Esophagus muscularis mucosa (tissue), 4 donors: Measurements from ENCODE around the gene METTL9. TPM values are rescaled to one million over a fixed set of nuclear protein-coding genes. Genes with fewer than 3 reads are reported as not detected.

ENCODE experiments used
- DNase-seq: peaks from one replicate; pipeline ENCODE4 v3.0.0-alpha.2; 2017; ENCODE audit errors: extremely low spot score
- H3K27ac ChIP-seq, 4 donors: fragments of 200-600 bp; sonication (generic); replicated peaks in 1 of 4; 1 replicate in 3 of 4; 2 replicates in 1 of 4; pipeline ENCODE4 v1.5.1; 2016 to 2019; ENCODE audit warnings: mild to moderate bottlenecking in 1 of 4
- H3K27me3 ChIP-seq, 4 donors: fragments of 200-600 bp; sonication (generic); one replicate each; pipeline versions ENCODE4 v1.5.1 to v1.6.0; 2016 to 2019
- H3K36me3 ChIP-seq, 4 donors: fragments of 200-600 bp; sonication (generic); one replicate each; pipeline ENCODE4 v1.5.1; 2016 to 2019
- H3K4me1 ChIP-seq, 4 donors: fragments of 200-600 bp; sonication (generic); one replicate each; pipeline ENCODE4 v1.5.1; 2016 to 2019
- H3K4me3 ChIP-seq, 4 donors: fragments of 200-600 bp; sonication (generic); 1 replicate in 2 of 4; 2 replicates in 2 of 4; pipeline ENCODE4 v1.5.1; 2016 to 2019; ENCODE audit warnings: mild to moderate bottlenecking in 4 of 4, moderate library complexity in 1 of 4
- H3K9me3 ChIP-seq, 4 donors: fragments of 200-600 bp; sonication (generic); 1 replicate in 3 of 4; 2 replicates in 1 of 4; pipeline ENCODE4 v1.5.1; 2016 to 2019
- EP300 ChIP-seq: sonication (generic); formaldehyde crosslinking; IDR thresholded peaks from one replicate; pipeline ENCODE4 v1.6.1; 2017; ENCODE audit warnings: antibody characterized with exemption
- POLR2A ChIP-seq: fragments of 450-650 bp; IDR thresholded peaks from one replicate; pipeline ENCODE4 v1.6.1; 2017; ENCODE audit warnings: antibody characterized with exemption, moderate library complexity, mild to moderate bottlenecking, low read depth
- POLR2AphosphoS5 ChIP-seq, 2 donors: sonication (generic); formaldehyde crosslinking; IDR thresholded peaks; one replicate each; pipeline ENCODE4 v1.6.1; 2017; ENCODE audit warnings: antibody characterized with exemption in 2 of 2
- WGBS: methylation state at CpG from one replicate; pipeline ENCODE4 v1.1.5; 2018; 5-methylcytosine and 5-hydroxymethylcytosine counted together
- intact Hi-C: fragments of 100-400 bp; cut with DNase I; formaldehyde crosslinking; loops from one replicate; pipeline ENCODE4 v1.15.1; 2023
- total RNA-seq, 4 donors: library from RNA; depleted of rRNA; stranded (reverse); fragments of >200 nt; gene quantifications; one replicate each; pipeline versions ENCODE4 v1.1.0 to v1.2.1, GENCODE V29; 2016
- TF ChIP-seq, protein P1 (sequence below), 3 experiments: fragments of 200-600 bp in 2 of 3; fragments of 450-650 bp in 1 of 3; sonication (generic) in 2 of 3; IDR thresholded peaks; one replicate each; pipeline ENCODE4 v1.5.1; 2017 to 2019; ENCODE audit warnings: antibody characterized with exemption in 3 of 3, mild to moderate bottlenecking in 2 of 3, moderate library complexity in 1 of 3

The METTL9 gene
- total RNA-seq, 4 donors from 2014 or later = 70.2 to 122 (median 106) TPM

- TF ChIP-seq, protein P1, sequence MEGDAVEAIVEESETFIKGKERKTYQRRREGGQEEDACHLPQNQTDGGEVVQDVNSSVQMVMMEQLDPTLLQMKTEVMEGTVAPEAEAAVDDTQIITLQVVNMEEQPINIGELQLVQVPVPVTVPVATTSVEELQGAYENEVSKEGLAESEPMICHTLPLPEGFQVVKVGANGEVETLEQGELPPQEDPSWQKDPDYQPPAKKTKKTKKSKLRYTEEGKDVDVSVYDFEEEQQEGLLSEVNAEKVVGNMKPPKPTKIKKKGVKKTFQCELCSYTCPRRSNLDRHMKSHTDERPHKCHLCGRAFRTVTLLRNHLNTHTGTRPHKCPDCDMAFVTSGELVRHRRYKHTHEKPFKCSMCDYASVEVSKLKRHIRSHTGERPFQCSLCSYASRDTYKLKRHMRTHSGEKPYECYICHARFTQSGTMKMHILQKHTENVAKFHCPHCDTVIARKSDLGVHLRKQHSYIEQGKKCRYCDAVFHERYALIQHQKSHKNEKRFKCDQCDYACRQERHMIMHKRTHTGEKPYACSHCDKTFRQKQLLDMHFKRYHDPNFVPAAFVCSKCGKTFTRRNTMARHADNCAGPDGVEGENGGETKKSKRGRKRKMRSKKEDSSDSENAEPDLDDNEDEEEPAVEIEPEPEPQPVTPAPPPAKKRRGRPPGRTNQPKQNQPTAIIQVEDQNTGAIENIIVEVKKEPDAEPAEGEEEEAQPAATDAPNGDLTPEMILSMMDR (IDR thresholded peaks at IDR 0.05) = peak; percentile 51 to 87 (median 76)
- TF ChIP-seq POLR2A = no peak
- WGBS = 15% methylated on average over 4 of the region's 4 CpGs
- H3K27ac ChIP-seq = no peak overlapping the region
- H3K4me1 ChIP-seq = peaks cover 0 to 15% (median 8%) of the 10 kb centered on the region in 4 donors
- no peaks in the 10 kb centered on the region for H3K27me3 ChIP-seq
- intact Hi-C loops = loop anchor here (2.0 kb wide), 1 partner anchor 52 kb away; no protein-coding TSS in a partner anchor
- no peak for DNase-seq
- H3K4me3 ChIP-seq = no peak overlapping the region
- no peaks in the 10 kb centered on the region for H3K9me3 ChIP-seq
- H3K36me3 ChIP-seq = peaks cover 0 to 17% (median 10%) of the 10 kb centered on the region in 4 donors
These were observed 57.7 kb downstream of the METTL9 start for GRCh38 chr16:21656795-21657768.

- no peak overlapping the region for H3K4me3 ChIP-seq
- H3K4me1 ChIP-seq = peaks cover 5 to 20% (median 11%) of the 10 kb centered on the region in 4 donors
- WGBS = 92% methylated on average over 4 of the region's 4 CpGs
- TF ChIP-seq EP300 = no peak
- TF ChIP-seq POLR2AphosphoS5 (IDR thresholded peaks at IDR 0.05) = no peak
- no peak for TF ChIP-seq POLR2A
- TF ChIP-seq, protein P1 (IDR thresholded peaks at IDR 0.05) = no peak
- DNase-seq = no peak
- intact Hi-C loops = no loop called here
- H3K9me3 ChIP-seq = no peaks in the 10 kb centered on the region
- peaks cover 0 to 4% (median 0%) of the 10 kb centered on the region in 4 donors for H3K27me3 ChIP-seq
- no peak overlapping the region for H3K27ac ChIP-seq
- peaks cover 0 to 17% (median 10%) of the 10 kb centered on the region in 4 donors for H3K36me3 ChIP-seq
These were observed 59.7 kb downstream of the METTL9 start for GRCh38 chr16:21659124-21659523.

- intact Hi-C loops = no loop called here
- Histone ChIP-seq H3K9me3 (no peaks in the 10 kb centered on the region), H3K27ac (no peak within 1 kb of the TSS), H3K36me3 (no peaks in the 10 kb centered on the region), H3K4me3 (peak within 1 kb of the TSS; percentile 34 to 57 (median 46)), H3K27me3 (peaks cover 0 to 37% (median 2%) of the 10 kb centered on the region in 4 donors), H3K4me1 (peaks cover 7 to 12% (median 9%) of the 10 kb centered on the region in 4 donors)
- no peak for DNase-seq
- TF ChIP-seq, protein P1 (IDR thresholded peaks at IDR 0.05) = no peak
- no peak for TF ChIP-seq POLR2AphosphoS5 (IDR thresholded peaks at IDR 0.05)
- no peak for TF ChIP-seq POLR2A
- no peak for TF ChIP-seq EP300
- WGBS = 16% methylated on average over 24 of the region's 45 CpGs
These were observed 64.7 kb downstream of the METTL9 start, which contains the start of gene OTOA for GRCh38 chr16:21663889-21664647. OTOA (plus strand) TSS chr16:21663968; CDS start chr16:21678515, 14,547 bp downstream.

DNA sequence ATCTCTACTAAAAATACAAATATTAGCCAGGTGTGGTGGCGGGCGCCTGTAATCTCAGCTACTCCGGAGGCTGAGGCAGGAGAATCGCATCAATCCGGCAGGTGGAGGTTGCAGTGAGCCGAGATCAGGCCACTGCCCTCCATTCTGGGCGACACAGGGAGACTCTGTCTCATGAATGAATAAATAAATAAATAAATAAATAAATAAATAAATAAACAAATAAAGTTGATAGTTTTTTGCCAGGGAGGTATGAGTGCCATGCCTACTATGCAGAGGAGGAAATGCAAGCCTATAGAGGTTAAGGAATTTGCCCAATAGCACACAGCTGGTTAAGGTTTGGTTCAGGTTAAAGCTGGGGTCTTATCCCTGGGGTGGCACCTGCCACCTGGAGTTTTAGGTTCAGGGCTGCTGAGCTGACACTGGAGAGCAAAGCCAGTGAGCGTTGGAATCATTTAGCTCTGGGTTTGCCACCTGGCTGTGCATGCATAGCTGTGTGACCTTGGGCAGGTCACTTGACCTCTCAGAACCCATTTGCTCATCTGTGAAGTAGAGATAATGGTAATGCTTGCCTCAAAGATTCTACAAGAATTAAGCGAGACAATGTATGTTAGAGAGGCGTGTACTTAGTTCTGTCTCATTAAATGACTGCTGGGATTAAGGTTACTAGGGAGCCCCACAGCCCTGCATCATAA is 65.6 kb downstream of the METTL9 start:
- Histone ChIP-seq H3K4me1 (peaks cover 7 to 12% (median 9%) of the 10 kb centered on the region in 4 donors), H3K9me3 (no peaks in the 10 kb centered on the region), H3K4me3 (no peak overlapping the region), H3K27ac (no peak overlapping the region), H3K36me3 (no peaks in the 10 kb centered on the region), H3K27me3 (peaks cover 0 to 41% (median 2%) of the 10 kb centered on the region in 4 donors)
- no peak for DNase-seq
- WGBS = 94% methylated on average over 10 of the region's 10 CpGs
- TF ChIP-seq POLR2A = no peak
- no peak for TF ChIP-seq POLR2AphosphoS5 (IDR thresholded peaks at IDR 0.05)
- no peak for TF ChIP-seq EP300
- TF ChIP-seq, protein P1 (IDR thresholded peaks at IDR 0.05) = no peak
- intact Hi-C loops = no loop called here
